Measurements from ENCODE around the gene ULK1. TPM values are rescaled to one million over a fixed set of nuclear protein-coding genes. Genes with fewer than 3 reads are reported as not detected.
"Not testable (repeated sequence)": the region's sequence is repeated elsewhere in the genome, so short reads cannot be mapped to it uniquely, and the experiment has no call there.

ULK1 gene
- total and polyA plus RNA-seq, 2 donors (not counting 1 experiment from before 2014, with no cell fraction given) = 3.3 to 14.9 TPM

- DNase-seq (ENCODE audit: low read depth in 2 of 2) = no peak
- Histone ChIP-seq H4K20me1 (ENCODE audit: control insufficient read depth, extremely low read depth, insufficient read depth, low read length) (no peaks in the 10 kb centered on the region), H3K27ac (ENCODE audit: insufficient read depth, low read length) (no peak overlapping the region), H2AFZ (ENCODE audit: low read length) (no peak overlapping the region), H3K27me3 (ENCODE audit: control insufficient read depth, insufficient read depth, low read length) (peaks cover 8% of the 10 kb centered on the region), H3K79me2 (ENCODE audit: control insufficient read depth, insufficient read depth, low read length) (no peaks in the 10 kb centered on the region), H3K36me3 (ENCODE audit: control insufficient read depth, insufficient read depth, low read length) (no peaks in the 10 kb centered on the region), H3K9me3 (ENCODE audit: control insufficient read depth, insufficient read depth, low read depth, low read length) (no peaks in the 10 kb centered on the region), H3K4me3 (replicated peaks in 1 of 4; ENCODE audit: control extremely low read depth in 1 of 4, insufficient read depth in 1 of 4, low read depth in 3 of 4, low read length in 4 of 4) (no peak overlapping the region), H3K9ac (ENCODE audit: insufficient read depth, low read length) (no peak overlapping the region), H3K4me1 (ENCODE audit: control insufficient read depth, extremely low read depth, insufficient read depth, low read length) (no peaks in the 10 kb centered on the region), H3K4me2 (ENCODE audit: extremely low read depth, insufficient read depth, low read length) (no peak overlapping the region)
- TF ChIP-seq CTCF (conservative IDR thresholded peaks at IDR 0.05 in 1 of 2, IDR thresholded peaks at IDR 0.05 in 1 of 2; ENCODE audit: low read depth in 1 of 2, low read length in 2 of 2) = no peak
- no peak for TF ChIP-seq EZH2 (IDR thresholded peaks at IDR 0.05; ENCODE audit: low read length, missing control alignments)
Measured at GRCh38 chr12:131882804-131883520, 11.5 kb upstream of the ULK1 start.

- no peaks in the 10 kb centered on the region for H3K9me3 ChIP-seq (ENCODE audit: control insufficient read depth, insufficient read depth, low read depth, low read length)
- TF ChIP-seq CTCF (conservative IDR thresholded peaks at IDR 0.05 in 1 of 2, IDR thresholded peaks at IDR 0.05 in 1 of 2; ENCODE audit: low read depth in 1 of 2, low read length in 2 of 2) (no peak), EZH2 (IDR thresholded peaks at IDR 0.05; ENCODE audit: low read length, missing control alignments) (no peak)
- no peak overlapping the region for H3K27ac ChIP-seq (ENCODE audit: insufficient read depth, low read length)
- no peak overlapping the region for H3K4me3 ChIP-seq (replicated peaks in 1 of 4; ENCODE audit: control extremely low read depth in 1 of 4, insufficient read depth in 1 of 4, low read depth in 3 of 4, low read length in 4 of 4)
- peaks cover 5% of the 10 kb centered on the region for H3K27me3 ChIP-seq (ENCODE audit: control insufficient read depth, insufficient read depth, low read length)
- H3K4me1 ChIP-seq (ENCODE audit: control insufficient read depth, extremely low read depth, insufficient read depth, low read length) = no peaks in the 10 kb centered on the region
- H2AFZ ChIP-seq (ENCODE audit: low read length) = no peak overlapping the region
- no peak overlapping the region for H3K9ac ChIP-seq (ENCODE audit: insufficient read depth, low read length)
- H3K79me2 ChIP-seq (ENCODE audit: control insufficient read depth, insufficient read depth, low read length) = no peaks in the 10 kb centered on the region
- no peaks in the 10 kb centered on the region for H3K36me3 ChIP-seq (ENCODE audit: control insufficient read depth, insufficient read depth, low read length)
- H4K20me1 ChIP-seq (ENCODE audit: control insufficient read depth, extremely low read depth, insufficient read depth, low read length) = no peaks in the 10 kb centered on the region
- H3K4me2 ChIP-seq (ENCODE audit: extremely low read depth, insufficient read depth, low read length) = no peak overlapping the region
- DNase-seq (ENCODE audit: low read depth in 2 of 2) = no peak
Measured at GRCh38 chr12:131883521-131883900, 10.9 kb upstream of the ULK1 start.

- not testable (repeated sequence) for H3K36me3 ChIP-seq (ENCODE audit: control insufficient read depth, insufficient read depth, low read length); H3K4me3 ChIP-seq (replicated peaks in 1 of 4; ENCODE audit: control extremely low read depth in 1 of 4, insufficient read depth in 1 of 4, low read depth in 3 of 4, low read length in 4 of 4); H2AFZ ChIP-seq (ENCODE audit: low read length); DNase-seq (ENCODE audit: low read depth in 2 of 2); H3K4me2 ChIP-seq (ENCODE audit: extremely low read depth, insufficient read depth, low read length); H3K27me3 ChIP-seq (ENCODE audit: control insufficient read depth, insufficient read depth, low read length); H3K9me3 ChIP-seq (ENCODE audit: control insufficient read depth, insufficient read depth, low read depth, low read length); H3K9ac ChIP-seq (ENCODE audit: insufficient read depth, low read length); H3K27ac ChIP-seq (ENCODE audit: insufficient read depth, low read length); H3K4me1 ChIP-seq (ENCODE audit: control insufficient read depth, extremely low read depth, insufficient read depth, low read length); H4K20me1 ChIP-seq (ENCODE audit: control insufficient read depth, extremely low read depth, insufficient read depth, low read length); H3K79me2 ChIP-seq (ENCODE audit: control insufficient read depth, insufficient read depth, low read length)
Measured at GRCh38 chr12:131885076-131885475, 9.3 kb upstream of the ULK1 start.
